HEK293 (cell line): ENCODE results near the gene ANTKMT.
A peak's percentile ranks its signal among the peaks of the same experiment; 100 is the strongest.

ENCODE experiments used
- FEZF1 ChIP-seq: fragments of 450-650 bp; formaldehyde crosslinking; IDR thresholded peaks from 2 replicates; pipeline ENCODE4 v1.5.1; 2016; ENCODE audit warnings: missing biosample characterization, missing genetic modification characterization
- GLIS1 ChIP-seq: fragments of 450-650 bp; formaldehyde crosslinking; IDR thresholded peaks from 2 replicates; pipeline ENCODE4 v1.5.1; 2016; ENCODE audit warnings: missing biosample characterization, missing genetic modification characterization
- KLF1 ChIP-seq: fragments of 450-650 bp; formaldehyde crosslinking; IDR thresholded peaks from 2 replicates; pipeline ENCODE4 v1.5.1; 2016; ENCODE audit warnings: missing biosample characterization, missing genetic modification characterization
- KLF17 ChIP-seq: fragments of 450-650 bp; formaldehyde crosslinking; IDR thresholded peaks from 2 replicates; pipeline ENCODE4 v1.5.1; 2016; ENCODE audit warnings: missing biosample characterization, missing genetic modification characterization
- KLF9 ChIP-seq: fragments of 450-650 bp; formaldehyde crosslinking; IDR thresholded peaks from 2 replicates; pipeline ENCODE4 v1.5.1; 2016; ENCODE audit warnings: missing biosample characterization, missing genetic modification characterization, low read depth
- PRDM1 ChIP-seq: fragments of 450-650 bp; formaldehyde crosslinking; IDR thresholded peaks from 2 replicates; pipeline ENCODE4; 2016; ENCODE audit warnings: missing biosample characterization, missing genetic modification characterization
- REPIN1 ChIP-seq: fragments of 450-650 bp; formaldehyde crosslinking; IDR thresholded peaks from 2 replicates; pipeline ENCODE4 v1.5.1; 2017; ENCODE audit warnings: missing biosample characterization, missing genetic modification characterization, low read depth
- SETDB1 ChIP-seq: IDR thresholded peaks from one replicate; pipeline ENCODE4 v1.6.1; 2017; ENCODE audit warnings: mild to moderate bottlenecking, low read length, moderate library complexity, mixed read lengths; ENCODE audit not compliant: insufficient read length
- YY2 ChIP-seq: fragments of 450-650 bp; formaldehyde crosslinking; IDR thresholded peaks from 2 replicates; pipeline ENCODE4 v1.5.1; 2016; ENCODE audit warnings: missing biosample characterization, missing genetic modification characterization
- ZBTB1 ChIP-seq: fragments of 450-650 bp; formaldehyde crosslinking; IDR thresholded peaks from 2 replicates; pipeline ENCODE4 v1.5.1; 2016; ENCODE audit warnings: missing biosample characterization, missing genetic modification characterization
- ZBTB20 ChIP-seq: fragments of 450-650 bp; formaldehyde crosslinking; IDR thresholded peaks from 2 replicates; pipeline ENCODE4 v1.5.1; 2016; ENCODE audit warnings: missing biosample characterization, missing genetic modification characterization
- ZBTB21 ChIP-seq: fragments of 450-650 bp; formaldehyde crosslinking; IDR thresholded peaks from 2 replicates; pipeline ENCODE4 v1.5.1; 2017; ENCODE audit warnings: missing biosample characterization, missing genetic modification characterization
- ZBTB26 ChIP-seq: fragments of 450-650 bp; formaldehyde crosslinking; optimal IDR thresholded peaks from 2 replicates; pipeline ENCODE3; 2016; ENCODE audit warnings: missing biosample characterization, mild to moderate bottlenecking, missing genetic modification characterization
- ZBTB8A ChIP-seq: fragments of 450-650 bp; formaldehyde crosslinking; IDR thresholded peaks from 2 replicates; pipeline ENCODE4 v1.5.1; 2016; ENCODE audit warnings: missing biosample characterization, missing genetic modification characterization
- ZNF10 ChIP-seq: fragments of 450-650 bp; formaldehyde crosslinking; IDR thresholded peaks from 2 replicates; pipeline ENCODE4 v1.5.1; 2017; ENCODE audit warnings: missing biosample characterization, missing genetic modification characterization
- ZNF19 ChIP-seq: fragments of 450-650 bp; formaldehyde crosslinking; IDR thresholded peaks from 2 replicates; pipeline ENCODE4; 2016; ENCODE audit warnings: missing biosample characterization, missing genetic modification characterization, low read depth
- ZNF202 ChIP-seq: fragments of 450-650 bp; formaldehyde crosslinking; IDR thresholded peaks from 2 replicates; pipeline ENCODE4 v1.5.1; 2016; ENCODE audit warnings: missing biosample characterization, missing genetic modification characterization, borderline replicate concordance
- ZNF324 ChIP-seq: fragments of 450-650 bp; formaldehyde crosslinking; IDR thresholded peaks from 2 replicates; pipeline ENCODE4 v1.5.1; 2016; ENCODE audit warnings: missing biosample characterization, missing genetic modification characterization
- ZNF341 ChIP-seq: fragments of 450-650 bp; formaldehyde crosslinking; IDR thresholded peaks from 2 replicates; pipeline ENCODE4; 2016; ENCODE audit warnings: low read depth, missing biosample characterization, missing genetic modification characterization
- ZNF37A ChIP-seq: fragments of 450-650 bp; IDR thresholded peaks from 2 replicates; pipeline ENCODE4 v1.5.1; 2018; ENCODE audit warnings: missing biosample characterization, missing genetic modification characterization
- ZNF426 ChIP-seq: fragments of 450-650 bp; formaldehyde crosslinking; IDR thresholded peaks from 2 replicates; pipeline ENCODE4 v1.5.1; 2017; ENCODE audit warnings: missing biosample characterization, missing genetic modification characterization, mild to moderate bottlenecking, inconsistent platforms, moderate library complexity
- ZNF544 ChIP-seq: fragments of 450-650 bp; formaldehyde crosslinking; IDR thresholded peaks from 2 replicates; pipeline ENCODE4 v1.5.0; 2017; ENCODE audit warnings: missing biosample characterization, missing genetic modification characterization
- ZNF585B ChIP-seq: fragments of 450-650 bp; formaldehyde crosslinking; IDR thresholded peaks from 2 replicates; pipeline ENCODE4 v1.5.1; 2016; ENCODE audit warnings: missing biosample characterization, missing genetic modification characterization
- ZNF600 ChIP-seq: fragments of 450-650 bp; formaldehyde crosslinking; IDR thresholded peaks from 2 replicates; pipeline ENCODE4 v1.5.1; 2016; ENCODE audit warnings: missing biosample characterization, missing genetic modification characterization
- ZNF610 ChIP-seq: fragments of 450-650 bp; formaldehyde crosslinking; IDR thresholded peaks from 2 replicates; pipeline ENCODE4 v1.5.1; 2016; ENCODE audit warnings: missing biosample characterization, missing genetic modification characterization, borderline replicate concordance
- ZNF624 ChIP-seq: fragments of 450-650 bp; formaldehyde crosslinking; IDR thresholded peaks from 2 replicates; pipeline ENCODE4 v1.5.1; 2017; ENCODE audit warnings: missing biosample characterization, missing genetic modification characterization
- ZNF629 ChIP-seq: fragments of 450-650 bp; formaldehyde crosslinking; IDR thresholded peaks from 2 replicates; pipeline ENCODE4 v1.5.1; 2017; ENCODE audit warnings: missing biosample characterization, missing genetic modification characterization
- ZNF692 ChIP-seq: fragments of 450-650 bp; formaldehyde crosslinking; IDR thresholded peaks from 2 replicates; pipeline ENCODE4 v1.5.1; 2016; ENCODE audit warnings: missing biosample characterization, missing genetic modification characterization
- ZNF747 ChIP-seq: fragments of 450-650 bp; formaldehyde crosslinking; IDR thresholded peaks from 2 replicates; pipeline ENCODE4 v1.5.1; 2016; ENCODE audit warnings: missing biosample characterization, missing genetic modification characterization
- ZNF785 ChIP-seq: fragments of 450-650 bp; formaldehyde crosslinking; IDR thresholded peaks from 2 replicates; pipeline ENCODE4 v1.5.1; 2016; ENCODE audit warnings: missing biosample characterization, missing genetic modification characterization
- ZNF791 ChIP-seq: fragments of 450-650 bp; formaldehyde crosslinking; IDR thresholded peaks from 2 replicates; pipeline ENCODE4 v1.5.1; 2016; ENCODE audit warnings: missing biosample characterization, missing genetic modification characterization
- ZNF830 ChIP-seq: fragments of 450-650 bp; IDR thresholded peaks from 2 replicates; pipeline ENCODE4 v1.5.0; 2018; ENCODE audit warnings: missing biosample characterization, missing genetic modification characterization, low read depth, mild to moderate bottlenecking, moderate library complexity
- ZSCAN30 ChIP-seq: fragments of 450-650 bp; IDR thresholded peaks from 2 replicates; pipeline ENCODE4 v1.5.1; 2018; ENCODE audit warnings: missing biosample characterization, mild to moderate bottlenecking, missing genetic modification characterization, moderate library complexity
- TF ChIP-seq, protein P1 (sequence below): fragments of 450-650 bp; formaldehyde crosslinking; IDR thresholded peaks from 2 replicates; pipeline ENCODE4 v1.5.1; 2016; ENCODE audit warnings: missing biosample characterization, missing genetic modification characterization
- TF ChIP-seq, protein P2 (sequence below): fragments of 450-650 bp; formaldehyde crosslinking; IDR thresholded peaks from 2 replicates; pipeline ENCODE4 v1.5.1; 2017; ENCODE audit warnings: missing biosample characterization, missing genetic modification characterization

The ANTKMT gene

GRCh38 chr16:679814-680624, 40.9 kb upstream of the ANTKMT start, which contains the start of gene STUB1 (continued):
- TF ChIP-seq KLF9 (tag by site-specific recombination) = peak; percentile 72
- TF ChIP-seq ZNF610 (tag by site-specific recombination) = peak; percentile 62; the same call in 1 of the 2 replicates
- TF ChIP-seq ZBTB26 (tag by site-specific recombination) = peak; percentile 93
- peak; percentile 71; the same call in 1 of the 2 replicates for TF ChIP-seq ZNF324 (tag by site-specific recombination)
- no peak for TF ChIP-seq ZNF202 (tag by site-specific recombination)
- TF ChIP-seq ZNF692 (tag by site-specific recombination) = peak; percentile 47
- peak; percentile 97 for TF ChIP-seq ZNF341
- TF ChIP-seq, protein P1, sequence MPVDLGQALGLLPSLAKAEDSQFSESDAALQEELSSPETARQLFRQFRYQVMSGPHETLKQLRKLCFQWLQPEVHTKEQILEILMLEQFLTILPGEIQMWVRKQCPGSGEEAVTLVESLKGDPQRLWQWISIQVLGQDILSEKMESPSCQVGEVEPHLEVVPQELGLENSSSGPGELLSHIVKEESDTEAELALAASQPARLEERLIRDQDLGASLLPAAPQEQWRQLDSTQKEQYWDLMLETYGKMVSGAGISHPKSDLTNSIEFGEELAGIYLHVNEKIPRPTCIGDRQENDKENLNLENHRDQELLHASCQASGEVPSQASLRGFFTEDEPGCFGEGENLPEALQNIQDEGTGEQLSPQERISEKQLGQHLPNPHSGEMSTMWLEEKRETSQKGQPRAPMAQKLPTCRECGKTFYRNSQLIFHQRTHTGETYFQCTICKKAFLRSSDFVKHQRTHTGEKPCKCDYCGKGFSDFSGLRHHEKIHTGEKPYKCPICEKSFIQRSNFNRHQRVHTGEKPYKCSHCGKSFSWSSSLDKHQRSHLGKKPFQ = no peak
- no peak for TF ChIP-seq ZNF10 (tag by site-specific recombination)
- no peak for TF ChIP-seq ZBTB21 (tag by site-specific recombination)
- no peak; the same call in 1 of the 2 replicates for TF ChIP-seq ZBTB20 (tag by site-specific recombination)
- no peak for TF ChIP-seq ZNF585B (tag by site-specific recombination)
- peak; percentile 44; the same call in 1 of the 2 replicates for TF ChIP-seq KLF17 (tag by site-specific recombination)
- no peak for TF ChIP-seq ZSCAN30 (tag by site-specific recombination)
- TF ChIP-seq KLF1 (tag by site-specific recombination) = peak; percentile 64
- TF ChIP-seq ZNF600 (tag by site-specific recombination) = peak; percentile 45
- no peak for TF ChIP-seq ZNF544 (tag by site-specific recombination)
- TF ChIP-seq ZNF629 (tag by site-specific recombination) = no peak
- TF ChIP-seq PRDM1 (tag by site-specific recombination) = no peak
- TF ChIP-seq GLIS1 (tag by site-specific recombination) = peak; percentile 53; the same call in 1 of the 2 replicates
- TF ChIP-seq YY2 (tag by site-specific recombination) = no peak
- no peak for TF ChIP-seq ZNF747 (tag by site-specific recombination)
- no peak for TF ChIP-seq ZNF19 (tag by site-specific recombination)
- no peak for TF ChIP-seq ZNF830 (tag by site-specific recombination)
- TF ChIP-seq ZBTB1 (tag by site-specific recombination) = no peak; the same call in 1 of the 2 replicates
- TF ChIP-seq ZNF791 = no peak
- TF ChIP-seq FEZF1 (tag by site-specific recombination) = no peak
- TF ChIP-seq ZNF624 (tag by site-specific recombination) = no peak
- no peak for TF ChIP-seq ZNF37A
- TF ChIP-seq ZBTB8A = peak; percentile 79
- no peak for TF ChIP-seq ZNF426 (tag by site-specific recombination)
- no peak for TF ChIP-seq ZNF785 (tag by site-specific recombination)
- TF ChIP-seq, protein P2, sequence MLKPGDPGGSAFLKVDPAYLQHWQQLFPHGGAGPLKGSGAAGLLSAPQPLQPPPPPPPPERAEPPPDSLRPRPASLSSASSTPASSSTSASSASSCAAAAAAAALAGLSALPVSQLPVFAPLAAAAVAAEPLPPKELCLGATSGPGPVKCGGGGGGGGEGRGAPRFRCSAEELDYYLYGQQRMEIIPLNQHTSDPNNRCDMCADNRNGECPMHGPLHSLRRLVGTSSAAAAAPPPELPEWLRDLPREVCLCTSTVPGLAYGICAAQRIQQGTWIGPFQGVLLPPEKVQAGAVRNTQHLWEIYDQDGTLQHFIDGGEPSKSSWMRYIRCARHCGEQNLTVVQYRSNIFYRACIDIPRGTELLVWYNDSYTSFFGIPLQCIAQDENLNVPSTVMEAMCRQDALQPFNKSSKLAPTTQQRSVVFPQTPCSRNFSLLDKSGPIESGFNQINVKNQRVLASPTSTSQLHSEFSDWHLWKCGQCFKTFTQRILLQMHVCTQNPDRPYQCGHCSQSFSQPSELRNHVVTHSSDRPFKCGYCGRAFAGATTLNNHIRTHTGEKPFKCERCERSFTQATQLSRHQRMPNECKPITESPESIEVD (tag by site-specific recombination) = no peak
- no peak for TF ChIP-seq SETDB1
- TF ChIP-seq REPIN1 (tag by site-specific recombination) = no peak
